Measurements from ENCODE around the gene ZP1. TPM values are rescaled to one million over a fixed set of nuclear protein-coding genes. Genes with fewer than 3 reads are reported as not detected.

ZP1 gene
- total and polyA plus RNA-seq, 2 experiments from 2014 or later = not detected

DNA sequence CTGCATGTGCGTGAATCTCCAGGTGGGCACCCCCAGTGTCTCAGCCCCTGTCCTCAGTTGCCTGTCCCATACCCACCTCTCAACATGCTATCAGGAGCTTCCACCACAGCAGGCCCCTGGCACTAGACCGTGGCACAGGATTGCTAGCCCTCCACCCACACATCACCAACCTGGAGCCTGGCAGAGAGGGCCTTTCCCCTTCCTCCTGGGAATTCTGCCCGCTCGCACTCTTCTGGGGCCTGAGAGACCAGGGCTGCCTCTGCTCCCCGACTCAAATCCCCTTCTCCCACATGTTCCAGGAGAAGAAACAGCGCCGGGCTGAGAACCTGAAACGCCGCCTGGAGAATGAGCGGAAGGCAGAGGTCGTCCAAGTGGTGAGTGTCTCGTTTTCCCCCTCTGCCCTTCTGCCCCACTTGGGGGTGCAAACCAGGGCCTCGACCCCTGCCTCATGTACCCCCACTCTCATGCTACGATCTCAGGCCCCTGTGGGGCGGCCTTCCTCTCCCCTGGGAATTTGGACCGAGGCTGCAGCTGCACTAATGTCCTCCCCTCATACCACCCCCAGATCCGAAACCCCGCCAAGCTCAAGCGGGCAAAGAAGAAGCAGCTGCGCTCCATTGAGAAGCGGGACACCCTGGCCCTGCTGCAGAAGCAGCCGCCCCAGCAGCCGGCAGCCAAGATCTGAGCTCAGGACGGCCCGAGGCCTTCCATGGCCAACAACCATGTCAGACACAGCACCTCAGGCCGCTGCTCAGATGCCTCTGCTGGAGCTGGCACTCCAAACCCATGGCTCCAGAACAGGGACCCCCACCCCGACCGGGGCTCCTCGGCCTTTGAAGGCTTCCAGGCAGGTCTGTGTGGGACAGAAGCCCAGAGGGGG, 17.5 kb upstream of the ZP1 start:
- Histone ChIP-seq H3K4me2 (no peak overlapping the region), H3K27me3 (ENCODE audit: insufficient read depth) (peaks cover 23% of the 10 kb centered on the region), H3F3A (replicated peaks; ENCODE audit: low read depth) (peaks cover 9% of the 10 kb centered on the region; the same call in 1 of the 2 replicates), H3K27ac (ENCODE audit: low read depth) (no peak overlapping the region), H3K4me3 (no peak overlapping the region), H3K79me2 (replicated peaks; ENCODE audit: insufficient read depth) (peaks cover 20% of the 10 kb centered on the region), H4K20me1 (replicated peaks; ENCODE audit: insufficient read depth) (peaks cover 5% of the 10 kb centered on the region; the same call in 1 of the 2 replicates), H3K36me3 (ENCODE audit: insufficient read depth) (no peaks in the 10 kb centered on the region; the same call in 1 of the 2 replicates), H3K9me2 (ENCODE audit: insufficient read depth) (no peaks in the 10 kb centered on the region), H3K4me1 (ENCODE audit: insufficient read depth) (0 out of 2 replicates have a peak, but pooled peaks cover 5% of the 10 kb centered on the region), H2AFZ (no peak overlapping the region)
- H3K4me1 Mint-ChIP-seq = peaks cover 21% of the 10 kb centered on the region
- no peaks in the 10 kb centered on the region; the same call in 2 of the 3 replicates for H3K9me3 Mint-ChIP-seq
- TF ChIP-seq ZNF331 (CRISPR knock-in tag; IDR thresholded peaks at IDR 0.05; ENCODE audit: low read depth) (no peak), NANOG (IDR thresholded peaks at IDR 0.05; ENCODE audit: borderline replicate concordance) (no peak), CREB1 (CRISPR knock-in tag; IDR thresholded peaks at IDR 0.05; ENCODE audit: low read depth) (no peak), REST (IDR thresholded peaks at IDR 0.05; ENCODE audit: unreplicated experiment) (no peak), ETS1 (IDR thresholded peaks at IDR 0.05) (no peak)
- TF ChIP-seq, protein P1, sequence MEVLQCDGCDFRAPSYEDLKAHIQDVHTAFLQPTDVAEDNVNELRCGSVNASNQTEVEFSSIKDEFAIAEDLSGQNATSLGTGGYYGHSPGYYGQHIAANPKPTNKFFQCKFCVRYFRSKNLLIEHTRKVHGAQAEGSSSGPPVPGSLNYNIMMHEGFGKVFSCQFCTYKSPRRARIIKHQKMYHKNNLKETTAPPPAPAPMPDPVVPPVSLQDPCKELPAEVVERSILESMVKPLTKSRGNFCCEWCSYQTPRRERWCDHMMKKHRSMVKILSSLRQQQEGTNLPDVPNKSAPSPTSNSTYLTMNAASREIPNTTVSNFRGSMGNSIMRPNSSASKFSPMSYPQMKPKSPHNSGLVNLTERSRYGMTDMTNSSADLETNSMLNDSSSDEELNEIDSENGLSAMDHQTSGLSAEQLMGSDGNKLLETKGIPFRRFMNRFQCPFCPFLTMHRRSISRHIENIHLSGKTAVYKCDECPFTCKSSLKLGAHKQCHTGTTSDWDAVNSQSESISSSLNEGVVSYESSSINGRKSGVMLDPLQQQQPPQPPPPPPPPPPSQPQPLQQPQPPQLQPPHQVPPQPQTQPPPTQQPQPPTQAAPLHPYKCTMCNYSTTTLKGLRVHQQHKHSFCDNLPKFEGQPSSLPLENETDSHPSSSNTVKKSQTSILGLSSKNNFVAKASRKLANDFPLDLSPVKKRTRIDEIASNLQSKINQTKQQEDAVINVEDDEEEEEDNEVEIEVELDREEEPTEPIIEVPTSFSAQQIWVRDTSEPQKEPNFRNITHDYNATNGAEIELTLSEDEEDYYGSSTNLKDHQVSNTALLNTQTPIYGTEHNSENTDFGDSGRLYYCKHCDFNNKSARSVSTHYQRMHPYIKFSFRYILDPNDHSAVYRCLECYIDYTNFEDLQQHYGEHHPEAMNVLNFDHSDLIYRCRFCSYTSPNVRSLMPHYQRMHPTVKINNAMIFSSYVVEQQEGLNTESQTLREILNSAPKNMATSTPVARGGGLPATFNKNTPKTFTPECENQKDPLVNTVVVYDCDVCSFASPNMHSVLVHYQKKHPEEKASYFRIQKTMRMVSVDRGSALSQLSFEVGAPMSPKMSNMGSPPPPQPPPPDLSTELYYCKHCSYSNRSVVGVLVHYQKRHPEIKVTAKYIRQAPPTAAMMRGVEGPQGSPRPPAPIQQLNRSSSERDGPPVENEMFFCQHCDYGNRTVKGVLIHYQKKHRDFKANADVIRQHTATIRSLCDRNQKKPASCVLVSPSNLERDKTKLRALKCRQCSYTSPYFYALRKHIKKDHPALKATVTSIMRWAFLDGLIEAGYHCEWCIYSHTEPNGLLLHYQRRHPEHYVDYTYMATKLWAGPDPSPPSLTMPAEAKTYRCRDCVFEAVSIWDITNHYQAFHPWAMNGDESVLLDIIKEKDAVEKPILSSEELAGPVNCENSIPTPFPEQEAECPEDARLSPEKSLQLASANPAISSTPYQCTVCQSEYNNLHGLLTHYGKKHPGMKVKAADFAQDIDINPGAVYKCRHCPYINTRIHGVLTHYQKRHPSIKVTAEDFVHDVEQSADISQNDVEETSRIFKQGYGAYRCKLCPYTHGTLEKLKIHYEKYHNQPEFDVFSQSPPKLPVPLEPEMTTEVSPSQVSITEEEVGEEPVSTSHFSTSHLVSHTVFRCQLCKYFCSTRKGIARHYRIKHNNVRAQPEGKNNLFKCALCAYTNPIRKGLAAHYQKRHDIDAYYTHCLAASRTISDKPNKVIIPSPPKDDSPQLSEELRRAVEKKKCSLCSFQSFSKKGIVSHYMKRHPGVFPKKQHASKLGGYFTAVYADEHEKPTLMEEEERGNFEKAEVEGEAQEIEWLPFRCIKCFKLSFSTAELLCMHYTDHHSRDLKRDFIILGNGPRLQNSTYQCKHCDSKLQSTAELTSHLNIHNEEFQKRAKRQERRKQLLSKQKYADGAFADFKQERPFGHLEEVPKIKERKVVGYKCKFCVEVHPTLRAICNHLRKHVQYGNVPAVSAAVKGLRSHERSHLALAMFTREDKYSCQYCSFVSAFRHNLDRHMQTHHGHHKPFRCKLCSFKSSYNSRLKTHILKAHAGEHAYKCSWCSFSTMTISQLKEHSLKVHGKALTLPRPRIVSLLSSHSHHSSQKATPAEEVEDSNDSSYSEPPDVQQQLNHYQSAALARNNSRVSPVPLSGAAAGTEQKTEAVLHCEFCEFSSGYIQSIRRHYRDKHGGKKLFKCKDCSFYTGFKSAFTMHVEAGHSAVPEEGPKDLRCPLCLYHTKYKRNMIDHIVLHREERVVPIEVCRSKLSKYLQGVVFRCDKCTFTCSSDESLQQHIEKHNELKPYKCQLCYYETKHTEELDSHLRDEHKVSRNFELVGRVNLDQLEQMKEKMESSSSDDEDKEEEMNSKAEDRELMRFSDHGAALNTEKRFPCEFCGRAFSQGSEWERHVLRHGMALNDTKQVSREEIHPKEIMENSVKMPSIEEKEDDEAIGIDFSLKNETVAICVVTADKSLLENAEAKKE (CRISPR knock-in tag; IDR thresholded peaks at IDR 0.05) = no peak
- peaks cover 53% of the 10 kb centered on the region for H3K36me3 Mint-ChIP-seq (ENCODE audit: low read depth)
- ATAC-seq (no peak), DNase-seq (ENCODE audit: low spot score) (no peak)
- no peak overlapping the region for H3K27ac Mint-ChIP-seq
- no peak overlapping the region for H3K4me3 Mint-ChIP-seq
- H3K27me3 Mint-ChIP-seq (ENCODE audit: insufficient read depth, low read depth, poor library complexity) = peaks cover 17% of the 10 kb centered on the region

Data from GM23338 (cell line).